KBM-7 (cell line): ENCODE measurements around the gene RELT.

ENCODE experiments used
- DNase-seq: peaks from one replicate; pipeline ENCODE4 v3.0.0-alpha.2; 2015
- in situ Hi-C: fragments of 300-500 bp; cut with MboI; formaldehyde crosslinking; loops from 2 replicates; pipeline ENCODE4 v1.14.3; 2020; ENCODE audit warnings: low sequenced_read_pairs, low pct_unique_long_range_greater_than_20kb, mixed read lengths

The RELT gene

GRCh38 chr11:73376160-73376802, at the start of gene RELT:
TSS of gene RELT (plus strand) at chr11:73376399. CDS start at chr11:73389137, 12,738 bp downstream.
- DNase-seq: peak; percentile 96
- in situ Hi-C loops: no loop called here

- no peak for DNase-seq
Measured at GRCh38 chr11:73326929-73327811, 49.0 kb upstream of the RELT start.

GRCh38 chr11:73327812-73328364, 48.3 kb upstream of the RELT start:
- DNase-seq: no peak
- in situ Hi-C loops: no loop called here

More at GRCh38 chr11:73326929-73327811, 49.0 kb upstream of the RELT start:
- in situ Hi-C loops: no loop called here

GRCh38 chr11:73330569-73331093, 45.6 kb upstream of the RELT start:
- in situ Hi-C loops: no loop called here
- DNase-seq: no peak

GRCh38 chr11:73331138-73331916, 44.9 kb upstream of the RELT start:
- in situ Hi-C loops: no loop called here
- no peak for DNase-seq

GRCh38 chr11:73333173-73333572, 43.0 kb upstream of the RELT start:
- DNase-seq: no peak
- in situ Hi-C loops: no loop called here

GRCh38 chr11:73333640-73334383, 42.4 kb upstream of the RELT start:
- in situ Hi-C loops: no loop called here
- DNase-seq: no peak

GRCh38 chr11:73334384-73335203, 41.6 kb upstream of the RELT start:
- DNase-seq: no peak
- in situ Hi-C loops: no loop called here

- in situ Hi-C loops: no loop called here
Measured at GRCh38 chr11:73335204-73335923, 40.8 kb upstream of the RELT start.

GRCh38 chr11:73337846-73338245, 38.4 kb upstream of the RELT start:
- in situ Hi-C loops: no loop called here
- DNase-seq: no peak

More at GRCh38 chr11:73335204-73335923, 40.8 kb upstream of the RELT start:
- DNase-seq: peak; percentile 86

- no peak for DNase-seq
- in situ Hi-C loops: no loop called here
Measured at GRCh38 chr11:73338279-73338678, 37.9 kb upstream of the RELT start.

- in situ Hi-C loops: no loop called here
- DNase-seq: no peak
Measured at GRCh38 chr11:73340164-73340563, 36.0 kb upstream of the RELT start.

GRCh38 chr11:73342633-73343032, 33.6 kb upstream of the RELT start:
- in situ Hi-C loops: no loop called here
- DNase-seq: no peak

- no peak for DNase-seq
- in situ Hi-C loops: no loop called here
Measured at GRCh38 chr11:73343076-73343873, 32.9 kb upstream of the RELT start.

GRCh38 chr11:73344191-73344607, 32.0 kb upstream of the RELT start:
- in situ Hi-C loops: no loop called here
- no peak for DNase-seq

- no peak for DNase-seq
- in situ Hi-C loops: no loop called here
Measured at GRCh38 chr11:73345481-73346160, 30.6 kb upstream of the RELT start.
